KG1 (cell line): ENCODE results near the gene AIP.
A peak's percentile ranks its signal among the peaks of the same experiment; 100 is the strongest.
"Not testable (repeated sequence)": the region's sequence is repeated elsewhere in the genome, so short reads cannot be mapped to it uniquely, and the experiment has no call there.

Experiments used
- DNase-seq: peaks from one replicate; lab custom pipeline; 2025; lab: John Stamatoyannopoulos, UW

AIP gene

GRCh38 chr11:67468759-67469507, 13.9 kb upstream of the AIP start, which contains the start of gene TMEM134:
Gene TMEM134, minus strand, starts transcription at chr11:67469251. Its CDS starts 59 bp downstream, at chr11:67469192.
- DNase-seq, result peak; percentile 83

GRCh38 chr11:67469508-67469811, 13.4 kb upstream of the AIP start:
- no peak for DNase-seq

- DNase-seq, result no peak
Measured at GRCh38 chr11:67470337-67471002, 12.4 kb upstream of the AIP start.

GRCh38 chr11:67472882-67473281, 9.9 kb upstream of the AIP start:
- no peak for DNase-seq

GRCh38 chr11:67476692-67477091, 6.1 kb upstream of the AIP start:
- not testable (repeated sequence) for DNase-seq

GRCh38 chr11:67477344-67478050, 5.3 kb upstream of the AIP start:
- not testable (repeated sequence) for DNase-seq

- no peak for DNase-seq
Measured at GRCh38 chr11:67482275-67482826, 475 bp upstream of the AIP start.

- no peak for DNase-seq
Measured at GRCh38 chr11:67483831-67484665, 1.2 kb downstream of the AIP start.

- no peak for DNase-seq
Measured at GRCh38 chr11:67484847-67485311, 2.1 kb downstream of the AIP start.

GRCh38 chr11:67485873-67486361, 3.1 kb downstream of the AIP start:
- DNase-seq, result not testable (repeated sequence)

- DNase-seq, result no peak
Measured at GRCh38 chr11:67486481-67487195, 3.8 kb downstream of the AIP start.

GRCh38 chr11:67489203-67489884, 6.5 kb downstream of the AIP start:
- DNase-seq, result no peak

- no peak for DNase-seq
Measured at GRCh38 chr11:67489885-67490726, 7.3 kb downstream of the AIP start.

GRCh38 chr11:67490727-67491065, 7.9 kb downstream of the AIP start:
- no peak for DNase-seq

GRCh38 chr11:67491276-67492068, 8.6 kb downstream of the AIP start:
- no peak for DNase-seq

- DNase-seq, result no peak
Measured at GRCh38 chr11:67492069-67492727, 9.4 kb downstream of the AIP start.

GRCh38 chr11:67492801-67493547, 10.1 kb downstream of the AIP start:
- DNase-seq, result no peak
